Measurements from ENCODE around the gene GMDS.

The GMDS gene

DNA sequence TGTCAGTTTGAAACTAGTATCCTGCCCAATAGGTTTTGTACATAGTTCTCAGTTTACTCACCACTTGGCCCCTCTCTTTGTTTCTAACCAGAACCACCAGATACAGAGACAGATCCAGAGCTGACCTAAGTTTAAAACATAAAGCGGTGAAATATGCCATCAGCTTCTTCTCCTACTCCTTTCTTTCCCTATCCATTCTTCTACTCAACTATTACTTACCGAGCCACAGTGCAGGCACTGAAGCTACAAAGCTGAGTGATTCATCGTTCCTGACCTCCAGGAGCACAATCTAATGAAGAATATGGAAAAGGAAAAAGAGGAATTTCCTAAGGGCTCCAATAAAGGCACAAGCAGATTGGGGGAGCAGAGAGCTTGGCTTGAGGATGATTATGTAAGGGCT, 349.7 kb downstream of the GMDS start:
- DNase-seq (ENCODE audit: low spot score), result no peak

GRCh38 chr6:1894954-1895353, 350.5 kb downstream of the GMDS start:
- DNase-seq (ENCODE audit: low spot score), result no peak

- DNase-seq (ENCODE audit: low spot score), result peak; percentile 29
These were observed 351.8 kb downstream of the GMDS start for GRCh38 chr6:1893470-1894130.

DNA sequence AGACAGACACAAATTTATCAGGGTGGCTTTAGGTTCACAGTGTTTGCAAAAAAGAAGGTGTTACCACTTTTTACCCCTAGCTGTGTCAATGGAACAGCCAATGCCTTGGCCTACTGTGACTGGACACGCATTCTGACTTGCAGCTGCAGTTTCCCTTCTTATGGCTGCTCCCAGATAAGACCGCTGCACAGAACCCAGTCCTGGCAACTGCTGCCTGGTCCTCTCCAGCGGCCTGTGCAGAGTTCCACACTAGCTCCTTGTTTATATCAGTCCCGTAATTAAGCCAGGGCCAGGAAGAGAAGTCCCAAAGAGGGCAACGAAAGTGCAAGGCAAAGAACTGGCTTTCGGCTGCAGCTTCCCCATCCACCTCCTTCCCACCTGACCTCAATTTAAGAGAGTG, 352.7 kb downstream of the GMDS start:
- no peak for DNase-seq (ENCODE audit: low spot score)

DNA sequence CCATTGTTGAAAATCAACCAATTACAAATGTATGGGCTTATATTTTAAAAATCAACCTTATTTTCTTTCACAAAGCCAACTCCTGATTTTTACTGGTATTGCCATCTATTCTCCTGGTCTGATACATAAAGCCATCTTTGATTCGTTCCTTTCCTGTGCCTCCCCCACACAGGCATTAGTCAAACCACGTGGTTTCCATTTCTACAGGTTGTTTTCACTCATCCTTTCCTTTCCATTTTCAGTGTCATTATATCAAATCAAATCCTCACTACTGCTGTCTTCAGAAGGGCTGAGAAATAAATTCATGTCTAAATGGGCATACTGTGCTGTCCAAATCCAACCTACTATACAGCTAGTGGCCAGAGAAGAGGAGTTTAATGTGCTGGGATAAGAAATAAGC, 354.4 kb downstream of the GMDS start:
- DNase-seq (ENCODE audit: low spot score), result no peak

GRCh38 chr6:1890071-1890470, 355.3 kb downstream of the GMDS start:
- no peak for DNase-seq (ENCODE audit: low spot score)

GRCh38 chr6:1885576-1886011, 359.8 kb downstream of the GMDS start:
- DNase-seq (ENCODE audit: low spot score), result no peak

DNA sequence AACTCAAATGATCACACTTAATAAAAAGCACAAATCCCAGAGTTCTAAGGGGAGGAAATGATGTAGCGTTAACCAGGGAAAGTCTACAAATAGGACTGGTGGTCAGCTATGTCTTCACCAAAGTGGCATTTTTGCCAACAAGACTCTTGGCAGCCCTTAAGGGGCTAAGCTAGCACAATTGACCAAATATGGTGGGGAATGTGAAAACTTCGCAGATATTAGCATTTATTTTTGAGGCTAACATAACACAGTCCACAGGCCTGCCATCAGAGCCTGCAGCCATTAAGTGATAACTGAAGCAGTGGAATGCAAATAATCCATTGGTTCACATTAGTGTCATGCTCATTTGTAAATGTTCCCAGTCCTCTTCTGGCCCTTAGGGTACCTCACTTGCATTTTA, 361.1 kb downstream of the GMDS start:
- no peak for DNase-seq (ENCODE audit: low spot score)

- no peak for DNase-seq (ENCODE audit: low spot score)
These were observed 367.1 kb downstream of the GMDS start for GRCh38 chr6:1878330-1878729.

GRCh38 chr6:1873781-1874180, 371.6 kb downstream of the GMDS start:
- no peak for DNase-seq (ENCODE audit: low spot score)

- no peak for DNase-seq (ENCODE audit: low spot score)
These were observed 372.7 kb downstream of the GMDS start for GRCh38 chr6:1872649-1873131.

DNA sequence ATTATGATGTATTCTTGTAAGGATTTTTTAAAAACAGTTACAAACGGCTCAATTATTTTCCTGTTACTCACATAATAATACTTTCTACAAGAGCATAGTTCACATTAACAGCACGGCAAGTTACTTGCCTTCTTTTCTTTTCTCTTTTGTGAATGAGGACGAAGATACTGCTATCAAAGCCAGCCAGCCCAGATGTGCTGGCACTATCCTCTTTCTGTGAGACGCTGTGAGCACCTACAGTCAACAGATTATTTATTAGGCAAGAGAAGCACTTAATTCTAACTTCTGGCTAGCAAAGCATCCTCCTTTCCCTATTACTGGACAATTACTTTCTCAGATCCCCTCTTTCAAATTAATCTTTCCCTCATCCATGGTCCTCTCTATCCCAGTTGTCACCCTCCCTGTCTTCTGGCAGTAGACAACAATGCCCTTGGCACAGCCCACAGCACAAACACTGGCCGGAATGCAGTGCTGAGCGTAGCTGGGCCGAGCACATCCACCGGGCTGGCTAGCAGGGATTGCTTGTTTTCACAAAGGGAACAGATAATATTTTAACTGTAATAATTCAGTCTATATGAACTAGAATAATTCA, 373.6 kb downstream of the GMDS start:
- DNase-seq (ENCODE audit: low spot score), result no peak

GRCh38 chr6:1870932-1871331, 374.5 kb downstream of the GMDS start:
- no peak for DNase-seq (ENCODE audit: low spot score)

GRCh38 chr6:1870251-1870650, 375.2 kb downstream of the GMDS start:
- DNase-seq (ENCODE audit: low spot score), result no peak

DNA sequence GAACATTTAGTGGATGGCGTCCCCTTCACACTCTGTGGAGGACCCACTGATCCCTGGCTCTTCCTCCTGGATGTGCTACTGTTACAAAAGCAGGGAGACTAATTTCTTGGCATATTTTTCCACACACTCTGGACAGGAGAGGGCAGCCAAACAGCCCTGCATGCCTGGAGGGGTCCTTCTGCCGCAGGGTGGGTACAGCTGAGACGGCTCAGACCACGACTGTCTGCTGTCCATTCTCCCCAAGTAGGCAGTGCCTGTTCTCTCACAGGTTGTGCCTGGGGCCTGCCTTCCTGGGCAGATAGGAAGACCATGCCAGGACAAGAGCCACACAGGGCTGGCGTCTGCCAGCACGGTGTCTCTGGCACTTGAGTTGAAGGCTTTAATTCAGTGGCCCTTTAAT, 375.6 kb downstream of the GMDS start:
- DNase-seq (ENCODE audit: low spot score), result no peak

GRCh38 chr6:1869308-1869707, 376.1 kb downstream of the GMDS start:
- DNase-seq (ENCODE audit: low spot score), result no peak

DNA sequence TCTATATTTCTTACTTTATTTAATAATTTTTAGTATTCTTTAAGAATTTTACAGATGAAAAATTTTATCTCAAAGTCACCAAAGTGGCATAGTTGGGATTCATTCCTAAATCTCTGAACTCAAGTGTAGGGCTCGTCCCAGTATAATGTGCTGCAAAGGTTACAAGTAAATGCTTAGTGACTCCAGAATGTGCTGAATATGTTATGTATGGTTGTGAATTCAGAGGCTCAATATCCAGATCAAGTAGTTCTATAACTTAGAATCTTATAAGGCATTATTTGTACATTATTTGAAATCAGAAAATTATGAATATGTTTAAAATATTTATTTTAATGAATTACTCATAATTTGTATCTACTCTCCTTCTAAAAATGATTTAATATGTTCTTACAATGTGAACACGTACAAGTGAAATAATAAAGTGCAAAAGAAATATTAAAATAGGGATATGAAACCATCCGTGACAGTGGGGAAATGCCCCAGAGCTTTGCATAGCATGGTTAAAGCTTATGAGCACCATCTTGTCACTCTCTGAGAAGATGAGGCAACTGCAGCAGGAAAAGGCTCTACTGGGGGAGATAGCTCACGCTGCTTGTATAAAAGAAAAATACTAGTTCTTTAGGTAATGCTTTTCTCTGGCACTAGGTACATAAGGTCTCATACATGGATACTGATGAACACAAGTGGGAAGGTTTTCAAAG, 376.7 kb downstream of the GMDS start:
- DNase-seq (ENCODE audit: low spot score), result no peak

- DNase-seq (ENCODE audit: low spot score), result no peak
These were observed 378.2 kb downstream of the GMDS start for GRCh38 chr6:1867197-1867596.

DNA sequence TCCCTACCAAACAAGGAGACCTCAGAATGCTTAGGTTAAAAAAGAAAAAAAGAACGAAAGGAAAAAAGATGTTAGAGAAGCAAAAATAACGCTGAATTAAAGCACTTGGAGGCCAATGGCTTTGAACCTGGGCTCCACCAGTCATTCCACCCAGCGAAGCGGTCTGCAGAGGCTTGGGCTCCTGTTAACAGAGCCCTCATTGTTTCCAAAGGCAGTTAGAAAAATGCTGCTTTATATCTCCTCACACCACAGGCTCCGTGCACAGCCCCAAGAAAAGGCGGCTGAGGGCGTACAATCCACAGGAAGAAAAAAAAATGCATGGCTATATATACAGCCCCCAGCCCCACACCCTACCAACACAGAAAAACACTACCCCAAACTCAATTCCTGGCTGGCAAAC, 379.8 kb downstream of the GMDS start:
- DNase-seq (ENCODE audit: low spot score), result no peak

GRCh38 chr6:1864496-1864895, 380.9 kb downstream of the GMDS start:
- peak; percentile 50 for DNase-seq (ENCODE audit: low spot score)

DNA sequence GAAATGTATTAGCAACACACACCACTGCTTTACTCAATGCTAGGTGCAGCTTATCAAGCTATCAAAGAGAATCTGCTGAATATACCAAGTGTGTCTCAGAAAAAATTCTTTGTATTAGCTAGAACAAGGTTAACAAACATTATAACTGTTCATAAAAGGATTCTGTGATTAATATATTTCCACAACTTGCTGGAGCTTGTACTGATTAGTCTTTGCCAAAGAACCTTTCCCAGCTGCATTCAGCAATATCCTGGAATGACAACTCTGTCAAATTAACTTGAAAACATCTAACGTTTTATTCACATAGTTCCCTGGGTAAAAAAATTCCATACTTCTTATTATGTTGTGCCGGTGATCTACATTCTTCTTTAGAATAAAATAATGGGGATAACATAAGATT, 383.0 kb downstream of the GMDS start:
- no peak for DNase-seq (ENCODE audit: low spot score)

- DNase-seq (ENCODE audit: low spot score), result no peak
These were observed 384.6 kb downstream of the GMDS start for GRCh38 chr6:1860756-1861348.

GRCh38 chr6:1858859-1859258, 386.5 kb downstream of the GMDS start:
- DNase-seq (ENCODE audit: low spot score), result no peak
